SU-DHL-6 (cell line): ENCODE results near the gene DLG1.

Source experiments
- H2AFZ ChIP-seq: fragments of 200-600 bp; sonication (generic); 2 replicates; pipeline ENCODE4 v1.6.1; 2014; ENCODE audit warnings: low read depth, mild to moderate bottlenecking, moderate library complexity, mixed read lengths, antibody characterized with exemption, low read length; ENCODE audit not compliant: severe bottlenecking
- H3F3A ChIP-seq: fragments of 200-600 bp; shearing (Covaris generic); 2 replicates; pipeline ENCODE4 v1.6.0; 2016; ENCODE audit warnings: antibody characterized with exemption, mild to moderate bottlenecking; ENCODE audit not compliant: insufficient read depth
- H3K27ac ChIP-seq: fragments of 200-600 bp; sonication (generic); 2 replicates; pipeline ENCODE4 v1.5.1; 2016; ENCODE audit warnings: low read depth, mild to moderate bottlenecking, low read length, moderate library complexity, mixed read lengths
- H3K27me3 ChIP-seq: fragments of 200-600 bp; sonication (generic), shearing (Covaris generic); 2 replicates; pipeline ENCODE4 v1.6.0; 2014; ENCODE audit warnings: mild to moderate bottlenecking, low read length
- H3K36me3 ChIP-seq: fragments of 200-600 bp; sonication (generic); 2 replicates; pipeline ENCODE4 v1.6.1; 2014; ENCODE audit warnings: mild to moderate bottlenecking, low read length, mixed read lengths
- H3K4me2 ChIP-seq: fragments of 300-600, 200-600 bp; shearing (Covaris generic), sonication (generic); 2 replicates; pipeline ENCODE4 v1.6.0; 2014; ENCODE audit warnings: low read length, low read depth, mild to moderate bottlenecking; ENCODE audit not compliant: poor library complexity, severe bottlenecking
- H3K4me3 ChIP-seq: fragments of 200-600 bp; sonication (generic); 2 replicates; pipeline ENCODE4 v1.5.1; 2014; ENCODE audit warnings: antibody characterized with exemption, low read length, mild to moderate bottlenecking, mixed read lengths; ENCODE audit not compliant: insufficient read depth, poor library complexity, severe bottlenecking
- H3K79me2 ChIP-seq: fragments of 200-600 bp; sonication (generic); 2 replicates; pipeline ENCODE4 v1.6.1; 2014; ENCODE audit warnings: mild to moderate bottlenecking, low read length, moderate library complexity; ENCODE audit not compliant: insufficient read depth
- H3K9ac ChIP-seq: fragments of 200-600 bp; sonication (generic); 2 replicates; pipeline ENCODE4 v1.7.0; 2014; ENCODE audit warnings: mild to moderate bottlenecking, low read length
- H3K9me2 ChIP-seq: fragments of 200-600 bp; sonication (generic); replicated peaks from 2 replicates; pipeline ENCODE4 v1.6.1; 2014; ENCODE audit warnings: low read length; ENCODE audit not compliant: insufficient read depth
- H3K9me3 ChIP-seq: fragments of 200-600 bp; sonication (generic); 2 replicates; pipeline ENCODE4 v1.6.1; 2014; ENCODE audit warnings: low read length, mixed read lengths; ENCODE audit not compliant: insufficient read depth
- H4K20me1 ChIP-seq: fragments of 200-600 bp; sonication (generic); 2 replicates; pipeline ENCODE4 v1.6.1; 2014; ENCODE audit warnings: low read depth, mild to moderate bottlenecking, antibody characterized with exemption, low read length, moderate library complexity, mixed read lengths
- EZH2phosphoT487 ChIP-seq: fragments of 200-600 bp; sonication (generic), shearing (Covaris generic); conservative IDR thresholded peaks from 2 replicates; pipeline ENCODE4 v1.6.1; 2018; ENCODE audit warnings: mild to moderate bottlenecking, antibody characterized with exemption, low read length, moderate library complexity, mixed read lengths
- TF ChIP-seq, protein P1 (sequence below): fragments of 200-600 bp; sonication (generic); IDR thresholded peaks from one replicate; pipeline ENCODE4 v1.5.1; 2017; ENCODE audit warnings: antibody characterized with exemption, mild to moderate bottlenecking, low read length, moderate library complexity; ENCODE audit not compliant: insufficient read depth, poor library complexity, severe bottlenecking

DLG1 gene

DNA sequence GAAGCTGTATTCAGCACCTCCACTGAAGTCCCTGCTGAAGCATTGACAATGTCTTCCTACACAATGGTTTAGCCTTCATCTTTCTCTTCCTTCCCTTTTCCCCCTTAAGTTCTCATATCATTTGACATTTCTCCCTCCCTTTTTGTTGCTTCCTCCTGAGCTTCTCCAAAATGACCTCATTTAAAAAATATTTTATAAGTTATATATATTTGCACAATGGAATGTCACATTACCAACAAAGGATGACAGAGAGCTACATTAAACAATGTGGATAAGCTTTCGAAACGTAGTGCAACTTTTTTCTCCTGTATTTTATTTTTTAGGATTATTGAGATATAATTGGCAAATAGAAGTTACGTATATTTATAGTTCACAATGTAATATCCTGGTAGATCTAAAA lies 13.2 kb upstream of the DLG1 start:
- no peaks in the 10 kb centered on the region for H3K9me3 ChIP-seq
- H4K20me1 ChIP-seq: no peaks in the 10 kb centered on the region
- no peaks in the 10 kb centered on the region for H3K27me3 ChIP-seq
- H3K27ac ChIP-seq: no peak overlapping the region
- H3K4me3 ChIP-seq: no peak overlapping the region
- H3K9ac ChIP-seq: no peak overlapping the region
- no peaks in the 10 kb centered on the region for H3K9me2 ChIP-seq
- H2AFZ ChIP-seq: no peak overlapping the region
- no peaks in the 10 kb centered on the region for H3F3A ChIP-seq
- H3K79me2 ChIP-seq: no peaks in the 10 kb centered on the region
- H3K36me3 ChIP-seq: no peaks in the 10 kb centered on the region
- TF ChIP-seq EZH2phosphoT487: no peak
- TF ChIP-seq, protein P1, sequence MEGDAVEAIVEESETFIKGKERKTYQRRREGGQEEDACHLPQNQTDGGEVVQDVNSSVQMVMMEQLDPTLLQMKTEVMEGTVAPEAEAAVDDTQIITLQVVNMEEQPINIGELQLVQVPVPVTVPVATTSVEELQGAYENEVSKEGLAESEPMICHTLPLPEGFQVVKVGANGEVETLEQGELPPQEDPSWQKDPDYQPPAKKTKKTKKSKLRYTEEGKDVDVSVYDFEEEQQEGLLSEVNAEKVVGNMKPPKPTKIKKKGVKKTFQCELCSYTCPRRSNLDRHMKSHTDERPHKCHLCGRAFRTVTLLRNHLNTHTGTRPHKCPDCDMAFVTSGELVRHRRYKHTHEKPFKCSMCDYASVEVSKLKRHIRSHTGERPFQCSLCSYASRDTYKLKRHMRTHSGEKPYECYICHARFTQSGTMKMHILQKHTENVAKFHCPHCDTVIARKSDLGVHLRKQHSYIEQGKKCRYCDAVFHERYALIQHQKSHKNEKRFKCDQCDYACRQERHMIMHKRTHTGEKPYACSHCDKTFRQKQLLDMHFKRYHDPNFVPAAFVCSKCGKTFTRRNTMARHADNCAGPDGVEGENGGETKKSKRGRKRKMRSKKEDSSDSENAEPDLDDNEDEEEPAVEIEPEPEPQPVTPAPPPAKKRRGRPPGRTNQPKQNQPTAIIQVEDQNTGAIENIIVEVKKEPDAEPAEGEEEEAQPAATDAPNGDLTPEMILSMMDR: no peak
- H3K4me2 ChIP-seq: no peak overlapping the region

DNA sequence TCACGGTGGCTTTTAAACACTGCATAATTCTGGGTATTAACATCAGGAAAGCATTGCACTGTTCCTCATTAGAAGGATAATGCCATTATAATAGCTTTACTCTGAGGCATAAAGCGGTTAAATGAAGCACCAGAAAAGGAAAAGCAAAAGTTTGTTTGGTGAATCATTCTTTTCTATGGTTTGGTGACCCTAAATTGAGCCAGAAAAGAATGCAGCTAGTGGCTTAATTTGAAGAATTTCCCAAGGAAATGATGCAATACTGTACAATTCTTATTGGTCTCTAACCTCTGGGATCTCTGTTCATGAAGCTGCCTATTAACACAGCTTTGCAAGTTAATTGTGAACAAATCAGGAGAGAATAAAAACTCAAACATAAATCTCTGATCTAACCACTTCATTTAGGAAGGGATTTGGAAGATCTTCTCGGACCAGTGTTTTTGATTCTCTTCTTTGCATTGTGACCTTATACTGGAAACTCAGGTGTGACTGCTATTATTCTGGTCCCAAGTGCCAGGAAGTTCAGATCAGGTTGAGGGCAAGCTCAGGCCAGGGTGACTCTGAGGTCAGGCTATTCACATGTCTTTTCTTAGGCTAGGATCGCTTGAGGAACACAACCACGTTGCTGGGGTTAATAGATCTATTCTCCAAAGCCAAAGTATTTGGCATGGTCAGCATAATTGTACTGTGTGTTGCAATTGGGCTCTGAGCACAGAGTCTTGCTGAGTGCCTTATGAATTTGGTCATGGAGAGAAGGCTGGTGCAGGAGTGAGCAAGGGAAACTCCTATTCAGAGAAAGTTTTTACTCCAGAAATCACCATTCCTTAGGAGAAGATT lies 11.3 kb upstream of the DLG1 start:
- Histone ChIP-seq H2AFZ (no peak overlapping the region), H3K9me2 (no peaks in the 10 kb centered on the region), H3K27me3 (no peaks in the 10 kb centered on the region), H3K4me3 (no peak overlapping the region), H3K79me2 (no peaks in the 10 kb centered on the region), H3K4me2 (no peak overlapping the region), H3K9ac (no peak overlapping the region), H3F3A (no peaks in the 10 kb centered on the region), H3K9me3 (no peaks in the 10 kb centered on the region), H4K20me1 (no peaks in the 10 kb centered on the region), H3K27ac (no peak overlapping the region), H3K36me3 (no peaks in the 10 kb centered on the region)
- TF ChIP-seq, protein P1: no peak
- TF ChIP-seq EZH2phosphoT487: no peak

DNA sequence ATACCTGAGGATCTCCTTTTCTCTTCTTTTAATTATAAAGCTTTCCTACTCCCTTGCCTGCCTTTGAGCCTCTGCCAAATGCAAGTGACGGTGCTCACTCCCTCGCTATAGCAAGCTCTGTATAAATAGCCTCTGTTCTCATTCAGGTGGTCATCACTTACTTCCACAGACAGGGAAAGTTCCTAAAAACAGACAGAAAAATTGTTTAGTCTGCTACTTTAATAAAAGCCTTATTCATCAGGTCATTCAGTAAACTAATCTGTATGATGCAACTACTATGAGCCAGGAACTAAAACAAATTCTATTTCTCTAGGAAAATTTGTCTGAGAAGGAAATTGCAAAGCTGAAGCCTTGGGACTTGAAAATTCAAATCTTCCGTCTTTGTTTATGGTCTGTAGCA lies 10.2 kb upstream of the DLG1 start:
- Histone ChIP-seq H3K27ac (no peak overlapping the region), H3K9me3 (no peaks in the 10 kb centered on the region), H4K20me1 (no peaks in the 10 kb centered on the region), H3K4me3 (no peak overlapping the region), H3K36me3 (no peaks in the 10 kb centered on the region), H3K79me2 (no peaks in the 10 kb centered on the region), H3K9me2 (no peaks in the 10 kb centered on the region), H3K27me3 (no peaks in the 10 kb centered on the region), H2AFZ (no peak overlapping the region), H3F3A (no peaks in the 10 kb centered on the region), H3K9ac (no peak overlapping the region), H3K4me2 (no peak overlapping the region)
- TF ChIP-seq, protein P1: no peak
- TF ChIP-seq EZH2phosphoT487: no peak
